ENCODE data around the gene CXCL8.

Gene CXCL8

GRCh38 chr4:73788411-73788810 lies 48.0 kb downstream of the CXCL8 start:
- DNase-seq (ENCODE audit: low read depth) = no peak
- no peak for TF ChIP-seq CTCF (conservative IDR thresholded peaks at IDR 0.05; ENCODE audit: low read depth, low read length)
- H3K4me3 ChIP-seq (ENCODE audit: low read length) = no peak overlapping the region

All from retinal pigment epithelial cell (primary cell).